GM23338 (cell line): Measurements from ENCODE around the gene RANGRF.

Source experiments
- CREB1 ChIP-seq: fragments of 250-450 bp; sonication (Bioruptor Pico); IDR thresholded peaks from 2 replicates; pipeline ENCODE4 v1.5.0; 2020; ENCODE audit warnings: low read depth, mild to moderate bottlenecking, moderate library complexity
- CTCF ChIP-seq, 2 experiments: fragments of 200-600 bp in 1 of 2; sonication (generic) in 1 of 2; conservative IDR thresholded peaks; 2 replicates each; pipeline versions ENCODE4 v1.5.1 to v1.6.1; 2016 to 2017; ENCODE audit warnings: antibody characterized with exemption in 2 of 2, low read depth in 2 of 2, mild to moderate bottlenecking in 2 of 2, moderate library complexity in 1 of 2
- EZH2 ChIP-seq: fragments of 200-600 bp; sonication (generic); IDR thresholded peaks from one replicate; pipeline ENCODE4 v1.8.0; 2017; ENCODE audit warnings: antibody characterized with exemption, mild to moderate bottlenecking, low read depth; ENCODE audit not compliant: unreplicated experiment
- EZH2phosphoT487 ChIP-seq: fragments of 200-600 bp; sonication (generic); IDR thresholded peaks from one replicate; pipeline ENCODE4 v1.8.1; 2018; ENCODE audit warnings: antibody characterized with exemption; ENCODE audit not compliant: unreplicated experiment
- POLR2AphosphoS5 ChIP-seq: IDR thresholded peaks from 2 replicates; pipeline ENCODE4 v1.6.1; 2016; ENCODE audit warnings: antibody characterized with exemption, low read depth
- TF ChIP-seq, protein P1 (sequence below): fragments of 250-450 bp; sonication (Bioruptor Pico); IDR thresholded peaks from 2 replicates; pipeline ENCODE4 v1.5.0; 2020; ENCODE audit warnings: mild to moderate bottlenecking, moderate library complexity
- TF ChIP-seq, protein P2 (sequence below): IDR thresholded peaks from one replicate; pipeline ENCODE4 v1.6.1; 2018; ENCODE audit warnings: antibody characterized with exemption; ENCODE audit not compliant: unreplicated experiment

- TF ChIP-seq, protein P1, sequence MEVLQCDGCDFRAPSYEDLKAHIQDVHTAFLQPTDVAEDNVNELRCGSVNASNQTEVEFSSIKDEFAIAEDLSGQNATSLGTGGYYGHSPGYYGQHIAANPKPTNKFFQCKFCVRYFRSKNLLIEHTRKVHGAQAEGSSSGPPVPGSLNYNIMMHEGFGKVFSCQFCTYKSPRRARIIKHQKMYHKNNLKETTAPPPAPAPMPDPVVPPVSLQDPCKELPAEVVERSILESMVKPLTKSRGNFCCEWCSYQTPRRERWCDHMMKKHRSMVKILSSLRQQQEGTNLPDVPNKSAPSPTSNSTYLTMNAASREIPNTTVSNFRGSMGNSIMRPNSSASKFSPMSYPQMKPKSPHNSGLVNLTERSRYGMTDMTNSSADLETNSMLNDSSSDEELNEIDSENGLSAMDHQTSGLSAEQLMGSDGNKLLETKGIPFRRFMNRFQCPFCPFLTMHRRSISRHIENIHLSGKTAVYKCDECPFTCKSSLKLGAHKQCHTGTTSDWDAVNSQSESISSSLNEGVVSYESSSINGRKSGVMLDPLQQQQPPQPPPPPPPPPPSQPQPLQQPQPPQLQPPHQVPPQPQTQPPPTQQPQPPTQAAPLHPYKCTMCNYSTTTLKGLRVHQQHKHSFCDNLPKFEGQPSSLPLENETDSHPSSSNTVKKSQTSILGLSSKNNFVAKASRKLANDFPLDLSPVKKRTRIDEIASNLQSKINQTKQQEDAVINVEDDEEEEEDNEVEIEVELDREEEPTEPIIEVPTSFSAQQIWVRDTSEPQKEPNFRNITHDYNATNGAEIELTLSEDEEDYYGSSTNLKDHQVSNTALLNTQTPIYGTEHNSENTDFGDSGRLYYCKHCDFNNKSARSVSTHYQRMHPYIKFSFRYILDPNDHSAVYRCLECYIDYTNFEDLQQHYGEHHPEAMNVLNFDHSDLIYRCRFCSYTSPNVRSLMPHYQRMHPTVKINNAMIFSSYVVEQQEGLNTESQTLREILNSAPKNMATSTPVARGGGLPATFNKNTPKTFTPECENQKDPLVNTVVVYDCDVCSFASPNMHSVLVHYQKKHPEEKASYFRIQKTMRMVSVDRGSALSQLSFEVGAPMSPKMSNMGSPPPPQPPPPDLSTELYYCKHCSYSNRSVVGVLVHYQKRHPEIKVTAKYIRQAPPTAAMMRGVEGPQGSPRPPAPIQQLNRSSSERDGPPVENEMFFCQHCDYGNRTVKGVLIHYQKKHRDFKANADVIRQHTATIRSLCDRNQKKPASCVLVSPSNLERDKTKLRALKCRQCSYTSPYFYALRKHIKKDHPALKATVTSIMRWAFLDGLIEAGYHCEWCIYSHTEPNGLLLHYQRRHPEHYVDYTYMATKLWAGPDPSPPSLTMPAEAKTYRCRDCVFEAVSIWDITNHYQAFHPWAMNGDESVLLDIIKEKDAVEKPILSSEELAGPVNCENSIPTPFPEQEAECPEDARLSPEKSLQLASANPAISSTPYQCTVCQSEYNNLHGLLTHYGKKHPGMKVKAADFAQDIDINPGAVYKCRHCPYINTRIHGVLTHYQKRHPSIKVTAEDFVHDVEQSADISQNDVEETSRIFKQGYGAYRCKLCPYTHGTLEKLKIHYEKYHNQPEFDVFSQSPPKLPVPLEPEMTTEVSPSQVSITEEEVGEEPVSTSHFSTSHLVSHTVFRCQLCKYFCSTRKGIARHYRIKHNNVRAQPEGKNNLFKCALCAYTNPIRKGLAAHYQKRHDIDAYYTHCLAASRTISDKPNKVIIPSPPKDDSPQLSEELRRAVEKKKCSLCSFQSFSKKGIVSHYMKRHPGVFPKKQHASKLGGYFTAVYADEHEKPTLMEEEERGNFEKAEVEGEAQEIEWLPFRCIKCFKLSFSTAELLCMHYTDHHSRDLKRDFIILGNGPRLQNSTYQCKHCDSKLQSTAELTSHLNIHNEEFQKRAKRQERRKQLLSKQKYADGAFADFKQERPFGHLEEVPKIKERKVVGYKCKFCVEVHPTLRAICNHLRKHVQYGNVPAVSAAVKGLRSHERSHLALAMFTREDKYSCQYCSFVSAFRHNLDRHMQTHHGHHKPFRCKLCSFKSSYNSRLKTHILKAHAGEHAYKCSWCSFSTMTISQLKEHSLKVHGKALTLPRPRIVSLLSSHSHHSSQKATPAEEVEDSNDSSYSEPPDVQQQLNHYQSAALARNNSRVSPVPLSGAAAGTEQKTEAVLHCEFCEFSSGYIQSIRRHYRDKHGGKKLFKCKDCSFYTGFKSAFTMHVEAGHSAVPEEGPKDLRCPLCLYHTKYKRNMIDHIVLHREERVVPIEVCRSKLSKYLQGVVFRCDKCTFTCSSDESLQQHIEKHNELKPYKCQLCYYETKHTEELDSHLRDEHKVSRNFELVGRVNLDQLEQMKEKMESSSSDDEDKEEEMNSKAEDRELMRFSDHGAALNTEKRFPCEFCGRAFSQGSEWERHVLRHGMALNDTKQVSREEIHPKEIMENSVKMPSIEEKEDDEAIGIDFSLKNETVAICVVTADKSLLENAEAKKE (CRISPR knock-in tag), result no peak
- TF ChIP-seq EZH2phosphoT487 (no peak), CTCF (conservative IDR thresholded peaks at IDR 0.05; ENCODE audit: low read depth in 2 of 2) (no peak), CREB1 (CRISPR knock-in tag) (no peak), POLR2AphosphoS5 (no peak), EZH2 (no peak)
- TF ChIP-seq, protein P2, sequence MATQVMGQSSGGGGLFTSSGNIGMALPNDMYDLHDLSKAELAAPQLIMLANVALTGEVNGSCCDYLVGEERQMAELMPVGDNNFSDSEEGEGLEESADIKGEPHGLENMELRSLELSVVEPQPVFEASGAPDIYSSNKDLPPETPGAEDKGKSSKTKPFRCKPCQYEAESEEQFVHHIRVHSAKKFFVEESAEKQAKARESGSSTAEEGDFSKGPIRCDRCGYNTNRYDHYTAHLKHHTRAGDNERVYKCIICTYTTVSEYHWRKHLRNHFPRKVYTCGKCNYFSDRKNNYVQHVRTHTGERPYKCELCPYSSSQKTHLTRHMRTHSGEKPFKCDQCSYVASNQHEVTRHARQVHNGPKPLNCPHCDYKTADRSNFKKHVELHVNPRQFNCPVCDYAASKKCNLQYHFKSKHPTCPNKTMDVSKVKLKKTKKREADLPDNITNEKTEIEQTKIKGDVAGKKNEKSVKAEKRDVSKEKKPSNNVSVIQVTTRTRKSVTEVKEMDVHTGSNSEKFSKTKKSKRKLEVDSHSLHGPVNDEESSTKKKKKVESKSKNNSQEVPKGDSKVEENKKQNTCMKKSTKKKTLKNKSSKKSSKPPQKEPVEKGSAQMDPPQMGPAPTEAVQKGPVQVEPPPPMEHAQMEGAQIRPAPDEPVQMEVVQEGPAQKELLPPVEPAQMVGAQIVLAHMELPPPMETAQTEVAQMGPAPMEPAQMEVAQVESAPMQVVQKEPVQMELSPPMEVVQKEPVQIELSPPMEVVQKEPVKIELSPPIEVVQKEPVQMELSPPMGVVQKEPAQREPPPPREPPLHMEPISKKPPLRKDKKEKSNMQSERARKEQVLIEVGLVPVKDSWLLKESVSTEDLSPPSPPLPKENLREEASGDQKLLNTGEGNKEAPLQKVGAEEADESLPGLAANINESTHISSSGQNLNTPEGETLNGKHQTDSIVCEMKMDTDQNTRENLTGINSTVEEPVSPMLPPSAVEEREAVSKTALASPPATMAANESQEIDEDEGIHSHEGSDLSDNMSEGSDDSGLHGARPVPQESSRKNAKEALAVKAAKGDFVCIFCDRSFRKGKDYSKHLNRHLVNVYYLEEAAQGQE, result no peak
Measured at GRCh38 chr17:8267480-8268147, 20.9 kb upstream of the RANGRF start.
